Measurements from ENCODE around the gene TMEM129. TPM values are rescaled to one million over a fixed set of nuclear protein-coding genes. Genes with fewer than 3 reads are reported as not detected.

TMEM129 gene
- total RNA-seq, 4 donors from 2014 or later: 50.4 to 77.2 (median 57.6) TPM

GRCh38 chr4:1752284-1753041 is 31.3 kb upstream of the TMEM129 start:
- no peaks in the 10 kb centered on the region for H3K36me3 ChIP-seq
- no peak overlapping the region for H3K4me3 ChIP-seq
- DNase-seq (ENCODE audit: low spot score in 2 of 2): no peak
- peak overlapping the region; percentile 74 for H3K27ac ChIP-seq
- no peaks in the 10 kb centered on the region for H3K9me3 ChIP-seq
- TF ChIP-seq POLR2A (IDR thresholded peaks at IDR 0.05) (no peak), CTCF (IDR thresholded peaks at IDR 0.05) (no peak), EP300 (IDR thresholded peaks at IDR 0.05) (no peak), POLR2AphosphoS5 (IDR thresholded peaks at IDR 0.05) (no peak)
- peaks cover 71% of the 10 kb centered on the region for H3K4me1 ChIP-seq
- WGBS: 6% methylated on average over 14 of the region's 35 CpGs
- H3K27me3 ChIP-seq: peaks cover 4% of the 10 kb centered on the region

GRCh38 chr4:1751919-1752283 is 30.8 kb upstream of the TMEM129 start:
- Histone ChIP-seq H3K4me1 (peaks cover 66% of the 10 kb centered on the region), H3K27me3 (peaks cover 4% of the 10 kb centered on the region), H3K9me3 (no peaks in the 10 kb centered on the region), H3K4me3 (no peak overlapping the region), H3K36me3 (no peaks in the 10 kb centered on the region), H3K27ac (peak overlapping the region; percentile 74)
- WGBS: no CpG with 5 or more reads among the region's 8 CpGs
- TF ChIP-seq POLR2AphosphoS5 (IDR thresholded peaks at IDR 0.05) (no peak), EP300 (IDR thresholded peaks at IDR 0.05) (no peak), CTCF (IDR thresholded peaks at IDR 0.05) (no peak), POLR2A (IDR thresholded peaks at IDR 0.05) (no peak)
- DNase-seq (ENCODE audit: low spot score in 2 of 2): no peak

- no CpG with 5 or more reads among the region's 31 CpGs for WGBS
- peak overlapping the region; percentile 74 for H3K27ac ChIP-seq
- no peaks in the 10 kb centered on the region for H3K36me3 ChIP-seq
- peaks cover 4% of the 10 kb centered on the region for H3K27me3 ChIP-seq
- TF ChIP-seq EP300 (IDR thresholded peaks at IDR 0.05) (no peak), POLR2A (IDR thresholded peaks at IDR 0.05) (no peak), CTCF (IDR thresholded peaks at IDR 0.05) (no peak), POLR2AphosphoS5 (IDR thresholded peaks at IDR 0.05) (no peak)
- H3K9me3 ChIP-seq: no peaks in the 10 kb centered on the region
- no peak for DNase-seq (ENCODE audit: low spot score in 2 of 2)
- H3K4me3 ChIP-seq: no peak overlapping the region
- peaks cover 61% of the 10 kb centered on the region for H3K4me1 ChIP-seq
These were observed 30.2 kb upstream of the TMEM129 start for GRCh38 chr4:1751155-1751918.

GRCh38 chr4:1750381-1751154 is 29.4 kb upstream of the TMEM129 start:
- TF ChIP-seq POLR2A (IDR thresholded peaks at IDR 0.05): no peak
- TF ChIP-seq EP300 (IDR thresholded peaks at IDR 0.05): no peak
- no peak for TF ChIP-seq CTCF (IDR thresholded peaks at IDR 0.05)
- TF ChIP-seq POLR2AphosphoS5 (IDR thresholded peaks at IDR 0.05): no peak
- WGBS: 88% methylated on average over 8 of the region's 18 CpGs
- no peak for DNase-seq (ENCODE audit: low spot score in 2 of 2)
- peaks cover 4% of the 10 kb centered on the region for H3K27me3 ChIP-seq
- no peaks in the 10 kb centered on the region for H3K36me3 ChIP-seq
- H3K4me1 ChIP-seq: peaks cover 55% of the 10 kb centered on the region
- H3K9me3 ChIP-seq: no peaks in the 10 kb centered on the region
- no peak overlapping the region for H3K27ac ChIP-seq
- H3K4me3 ChIP-seq: no peak overlapping the region
